GM21360 (cell line): ENCODE data around the gene WDR48.
A peak's percentile ranks its signal among the peaks of the same experiment; 100 is the strongest.

Experiments used
- ATAC-seq: cut with Tn5 transposase; IDR thresholded peaks from one replicate; pipeline ENCODE4 v1.9.1; 2021; ENCODE audit warnings: mild to moderate bottlenecking, moderate library complexity; ENCODE audit not compliant: unreplicated experiment

WDR48 gene

GRCh38 chr3:39062180-39062579 is 10.4 kb downstream of the WDR48 start:
- no peak for ATAC-seq

GRCh38 chr3:39063143-39063542 is 11.3 kb downstream of the WDR48 start:
- ATAC-seq, result no peak

- ATAC-seq, result no peak
Observed at GRCh38 chr3:39064646-39065045, 12.8 kb downstream of the WDR48 start.

GRCh38 chr3:39065197-39065596 is 13.4 kb downstream of the WDR48 start:
- peak; percentile 100 for ATAC-seq

- ATAC-seq, result no peak
Observed at GRCh38 chr3:39067286-39067685, 15.5 kb downstream of the WDR48 start.

- ATAC-seq, result no peak
Observed at GRCh38 chr3:39068556-39068955, 16.7 kb downstream of the WDR48 start.

- ATAC-seq, result no peak
Observed at GRCh38 chr3:39075910-39076309, 24.1 kb downstream of the WDR48 start.

GRCh38 chr3:39079530-39079929 is 27.7 kb downstream of the WDR48 start:
- no peak for ATAC-seq

- ATAC-seq, result no peak
Observed at GRCh38 chr3:39080026-39080425, 28.2 kb downstream of the WDR48 start.

- no peak for ATAC-seq
Observed at GRCh38 chr3:39082666-39083313, 31.0 kb downstream of the WDR48 start.

- peak; percentile 66 for ATAC-seq
Observed at GRCh38 chr3:39086144-39086543, 34.3 kb downstream of the WDR48 start.

GRCh38 chr3:39088456-39088855 is 36.6 kb downstream of the WDR48 start:
- no peak for ATAC-seq

GRCh38 chr3:39088889-39089288 is 37.1 kb downstream of the WDR48 start:
- no peak for ATAC-seq

- ATAC-seq, result no peak
Observed at GRCh38 chr3:39090922-39091321, 39.1 kb downstream of the WDR48 start.

- no peak for ATAC-seq
Observed at GRCh38 chr3:39094851-39095677, 43.2 kb downstream of the WDR48 start.

GRCh38 chr3:39095778-39096177 is 44.0 kb downstream of the WDR48 start:
- ATAC-seq, result no peak

GRCh38 chr3:39096775-39097174 is 45.0 kb downstream of the WDR48 start:
- ATAC-seq, result no peak

GRCh38 chr3:39097716-39098472 is 46.1 kb downstream of the WDR48 start:
- ATAC-seq, result no peak

- ATAC-seq, result no peak
Observed at GRCh38 chr3:39098473-39099000, 46.7 kb downstream of the WDR48 start.

- ATAC-seq, result no peak
Observed at GRCh38 chr3:39099242-39099641, 47.4 kb downstream of the WDR48 start.

GRCh38 chr3:39099738-39100499 is 48.1 kb downstream of the WDR48 start:
- ATAC-seq, result no peak
